A549 treated with RU486 at 1 μM for 4 hours (cell line): ENCODE measurements around the gene PLCD1. TPM values are rescaled to one million over a fixed set of nuclear protein-coding genes. Genes with fewer than 3 reads are reported as not detected.

Experiments used
- total RNA-seq: library from RNA; stranded (reverse); fragments of 200-300 nt; extraction: Qiagen RNA extraction; gene quantifications from 5 replicates; pipeline ENCODE4 v1.2.3, GENCODE V29; 2022; ENCODE audit warnings: low read depth

The PLCD1 gene
- total RNA-seq, result 3.2 to 4.4 TPM (median 3.2 TPM) in 5 replicates

DNA sequence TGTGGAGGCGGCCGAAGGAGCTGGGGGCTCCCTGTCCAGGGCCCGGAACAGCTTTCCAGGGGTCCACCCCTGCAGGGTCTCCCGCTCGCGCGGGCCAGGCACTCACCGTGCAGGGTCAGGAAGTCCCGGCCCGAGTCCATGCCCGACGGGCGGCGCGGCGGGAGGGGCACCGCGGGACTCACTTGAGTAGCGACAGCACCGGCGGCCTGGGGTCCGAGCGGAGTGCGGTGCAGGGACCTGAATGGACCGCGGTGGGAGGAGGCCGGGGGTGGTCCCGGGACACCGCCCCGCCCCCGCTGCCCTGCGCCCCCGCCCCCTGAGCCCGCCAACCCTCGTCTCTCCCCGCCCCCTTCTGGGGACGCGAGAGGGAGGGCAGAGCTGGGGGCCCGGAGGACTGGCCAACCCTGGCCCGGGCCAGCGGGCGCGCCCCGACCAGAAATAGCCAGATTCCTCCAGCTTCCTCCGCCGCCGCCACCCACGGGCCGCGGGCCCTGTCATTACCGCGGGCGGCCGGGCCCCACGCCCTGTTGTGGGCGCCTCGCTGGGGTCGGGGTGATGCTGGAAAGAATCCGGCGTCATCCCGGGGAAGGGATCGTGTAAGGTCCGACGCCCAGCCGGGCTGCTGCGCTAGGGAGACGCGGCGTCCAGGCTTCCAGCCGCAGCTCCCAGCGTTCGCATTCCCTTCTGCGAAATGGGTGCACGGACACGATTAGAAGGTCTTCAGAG lies at the start of gene PLCD1:
Gene PLCD1 (minus strand): TSS at position 243 of the 726 bp plus-strand sequence. CDS start 103 bp downstream, at position 140.

DNA sequence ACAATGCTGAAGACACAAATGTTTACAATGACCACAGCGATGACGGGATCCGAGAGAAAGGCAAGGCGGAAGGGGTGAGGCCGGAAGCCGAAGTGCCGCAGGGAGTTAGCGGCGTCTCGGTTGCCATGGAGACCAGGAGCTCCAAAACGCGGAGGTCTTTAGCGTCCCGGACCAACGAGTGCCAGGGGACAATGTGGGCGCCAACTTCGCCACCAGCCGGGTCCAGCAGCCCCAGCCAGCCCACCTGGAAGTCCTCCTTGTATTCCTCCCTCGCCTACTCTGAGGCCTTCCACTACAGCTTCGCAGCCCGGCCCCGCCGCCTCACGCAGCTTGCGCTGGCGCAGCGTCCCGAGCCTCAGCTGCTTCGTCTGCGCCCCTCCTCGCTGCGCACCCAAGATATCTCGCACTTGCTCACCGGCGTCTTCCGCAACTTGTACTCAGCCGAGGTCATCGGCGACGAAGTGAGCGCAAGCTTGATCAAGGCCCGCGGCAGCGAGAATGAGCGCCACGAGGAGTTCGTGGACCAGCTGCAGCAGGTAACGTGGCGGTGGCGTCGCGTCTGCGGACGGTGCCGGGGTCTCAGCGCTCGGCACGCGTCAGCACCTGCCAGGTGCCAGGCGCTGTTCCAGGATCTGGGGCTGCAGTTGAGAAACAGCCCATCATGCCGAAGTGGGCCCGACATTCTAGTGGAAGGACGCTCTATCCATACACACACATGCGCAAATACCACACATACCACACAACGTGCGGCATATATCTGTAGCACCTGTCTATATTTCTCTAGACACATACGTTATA lies 9.9 kb upstream of the PLCD1 start, which contains the start of gene DLEC1:
Gene DLEC1 (plus strand): TSS at position 108 of the 798 bp plus-strand sequence. CDS start 18 bp downstream, at position 126.

DNA sequence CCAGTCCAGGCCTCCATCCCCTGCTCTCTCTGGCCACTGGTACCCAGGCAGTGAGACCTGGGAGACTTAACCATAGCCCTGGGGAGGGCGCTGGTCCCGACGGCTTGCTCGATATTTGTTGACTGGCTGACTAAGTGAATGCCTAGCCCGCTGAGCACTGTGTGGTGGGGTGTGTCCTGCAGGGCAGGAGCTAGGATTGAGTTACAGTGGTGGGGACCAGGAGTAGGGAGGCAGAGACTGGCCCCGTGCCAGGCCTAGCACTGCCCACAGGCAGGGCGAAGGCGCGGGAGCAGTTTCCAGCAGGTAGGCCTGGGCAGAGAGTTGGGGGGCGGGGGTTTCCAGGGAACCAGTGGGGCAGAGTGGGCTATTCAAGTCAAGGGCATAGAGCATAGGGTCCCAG lies 38.9 kb downstream of the PLCD1 start, which contains the start of gene VILL:
Gene VILL (plus strand): TSS at position 260 of the 400 bp plus-strand sequence. CDS start 2,887 bp downstream, outside the sequence.

Other genes starting within 250 kb of the PLCD1 start
- gene CTDSPL, start 167.8 kb downstream of the PLCD1 start, total RNA-seq, result 10.7 to 12.3 TPM (median 11.1 TPM) in 5 replicates
- gene VILL, start 38.9 kb downstream of the PLCD1 start, total RNA-seq, result 0.13 to 0.23 TPM (median 0.13 TPM) in 4 of 5 replicates, not detected in the other
- 0.03 to 0.08 TPM in 2 of 5 replicates, not detected in the others for gene DLEC1, start 9.6 kb upstream of the PLCD1 start, total RNA-seq
- gene ACAA1, start 107.5 kb upstream of the PLCD1 start, total RNA-seq, result 39.6 to 48.3 TPM (median 46.7 TPM) in 5 replicates
- 25.3 to 28.3 TPM (median 26.8 TPM) in 5 replicates for gene MYD88, start 109.0 kb upstream of the PLCD1 start, total RNA-seq
- 23.5 to 40.1 TPM (median 36.1 TPM) in 5 replicates for gene OXSR1, start 135.9 kb upstream of the PLCD1 start, total RNA-seq
- gene SLC22A13, start 236.2 kb upstream of the PLCD1 start, total RNA-seq, result 0.06 TPM in 1 of 5 replicates, not detected in the others